Measurements from ENCODE around the gene TMEM235. TPM values are rescaled to one million over a fixed set of nuclear protein-coding genes. Genes with fewer than 3 reads are reported as not detected.

The TMEM235 gene
- total RNA-seq, 1 donor from 2014 or later: not detected

DNA sequence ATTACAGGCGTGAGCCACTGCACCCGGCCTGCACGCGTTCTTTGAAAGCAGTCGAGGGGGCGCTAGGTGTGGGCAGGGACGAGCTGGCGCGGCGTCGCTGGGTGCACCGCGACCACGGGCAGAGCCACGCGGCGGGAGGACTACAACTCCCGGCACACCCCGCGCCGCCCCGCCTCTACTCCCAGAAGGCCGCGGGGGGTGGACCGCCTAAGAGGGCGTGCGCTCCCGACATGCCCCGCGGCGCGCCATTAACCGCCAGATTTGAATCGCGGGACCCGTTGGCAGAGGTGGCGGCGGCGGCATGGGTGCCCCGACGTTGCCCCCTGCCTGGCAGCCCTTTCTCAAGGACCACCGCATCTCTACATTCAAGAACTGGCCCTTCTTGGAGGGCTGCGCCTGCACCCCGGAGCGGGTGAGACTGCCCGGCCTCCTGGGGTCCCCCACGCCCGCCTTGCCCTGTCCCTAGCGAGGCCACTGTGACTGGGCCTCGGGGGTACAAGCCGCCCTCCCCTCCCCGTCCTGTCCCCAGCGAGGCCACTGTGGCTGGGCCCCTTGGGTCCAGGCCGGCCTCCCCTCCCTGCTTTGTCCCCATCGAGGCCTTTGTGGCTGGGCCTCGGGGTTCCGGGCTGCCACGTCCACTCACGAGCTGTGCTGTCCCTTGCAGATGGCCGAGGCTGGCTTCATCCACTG is 17.3 kb upstream of the TMEM235 start, which contains the start of gene BIRC5:
TSS of gene BIRC5 (plus strand) at position 238 of the 690 bp plus-strand sequence. CDS start at position 302, 64 bp downstream.
- intact Hi-C loops (cut with DNase I): loop anchor here (1.0 kb wide), 1 partner anchor 40 kb away; no protein-coding TSS in a partner anchor
- peak; percentile 94 for DNase-seq (ENCODE audit: low spot score)

DNA sequence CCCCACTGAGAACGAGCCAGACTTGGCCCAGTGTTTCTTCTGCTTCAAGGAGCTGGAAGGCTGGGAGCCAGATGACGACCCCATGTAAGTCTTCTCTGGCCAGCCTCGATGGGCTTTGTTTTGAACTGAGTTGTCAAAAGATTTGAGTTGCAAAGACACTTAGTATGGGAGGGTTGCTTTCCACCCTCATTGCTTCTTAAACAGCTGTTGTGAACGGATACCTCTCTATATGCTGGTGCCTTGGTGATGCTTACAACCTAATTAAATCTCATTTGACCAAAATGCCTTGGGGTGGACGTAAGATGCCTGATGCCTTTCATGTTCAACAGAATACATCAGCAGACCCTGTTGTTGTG is 16.7 kb upstream of the TMEM235 start:
- intact Hi-C loops (cut with DNase I): loop anchor here (1.0 kb wide), 1 partner anchor 40 kb away; no protein-coding TSS in a partner anchor
- DNase-seq (ENCODE audit: low spot score): no peak

- intact Hi-C loops (cut with DNase I): no loop called here
- DNase-seq (ENCODE audit: low spot score): no peak
Observed at GRCh38 chr17:78219396-78220150, 11.9 kb upstream of the TMEM235 start.

DNA sequence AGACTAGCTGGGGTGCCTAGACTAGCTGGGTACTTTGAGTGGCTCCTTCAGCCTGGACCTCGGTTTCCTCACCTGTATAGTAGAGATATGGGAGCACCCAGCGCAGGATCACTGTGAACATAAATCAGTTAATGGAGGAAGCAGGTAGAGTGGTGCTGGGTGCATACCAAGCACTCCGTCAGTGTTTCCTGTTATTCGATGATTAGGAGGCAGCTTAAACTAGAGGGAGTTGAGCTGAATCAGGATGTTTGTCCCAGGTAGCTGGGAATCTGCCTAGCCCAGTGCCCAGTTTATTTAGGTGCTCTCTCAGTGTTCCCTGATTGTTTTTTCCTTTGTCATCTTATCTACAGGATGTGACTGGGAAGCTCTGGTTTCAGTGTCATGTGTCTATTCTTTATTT is 8.4 kb upstream of the TMEM235 start:
- no peak for DNase-seq (ENCODE audit: low spot score)
- intact Hi-C loops (cut with DNase I): no loop called here

DNA sequence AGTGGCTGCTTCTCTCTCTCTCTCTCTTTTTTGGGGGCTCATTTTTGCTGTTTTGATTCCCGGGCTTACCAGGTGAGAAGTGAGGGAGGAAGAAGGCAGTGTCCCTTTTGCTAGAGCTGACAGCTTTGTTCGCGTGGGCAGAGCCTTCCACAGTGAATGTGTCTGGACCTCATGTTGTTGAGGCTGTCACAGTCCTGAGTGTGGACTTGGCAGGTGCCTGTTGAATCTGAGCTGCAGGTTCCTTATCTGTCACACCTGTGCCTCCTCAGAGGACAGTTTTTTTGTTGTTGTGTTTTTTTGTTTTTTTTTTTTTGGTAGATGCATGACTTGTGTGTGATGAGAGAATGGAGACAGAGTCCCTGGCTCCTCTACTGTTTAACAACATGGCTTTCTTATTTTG is 7.7 kb upstream of the TMEM235 start:
- intact Hi-C loops (cut with DNase I): no loop called here
- DNase-seq (ENCODE audit: low spot score): no peak

GRCh38 chr17:78224231-78225087 is 7.0 kb upstream of the TMEM235 start:
- intact Hi-C loops (cut with DNase I): no loop called here
- no peak for DNase-seq (ENCODE audit: low spot score)

GRCh38 chr17:78225088-78225865 is 6.2 kb upstream of the TMEM235 start:
- no peak for DNase-seq (ENCODE audit: low spot score)
- intact Hi-C loops (cut with DNase I): no loop called here

DNA sequence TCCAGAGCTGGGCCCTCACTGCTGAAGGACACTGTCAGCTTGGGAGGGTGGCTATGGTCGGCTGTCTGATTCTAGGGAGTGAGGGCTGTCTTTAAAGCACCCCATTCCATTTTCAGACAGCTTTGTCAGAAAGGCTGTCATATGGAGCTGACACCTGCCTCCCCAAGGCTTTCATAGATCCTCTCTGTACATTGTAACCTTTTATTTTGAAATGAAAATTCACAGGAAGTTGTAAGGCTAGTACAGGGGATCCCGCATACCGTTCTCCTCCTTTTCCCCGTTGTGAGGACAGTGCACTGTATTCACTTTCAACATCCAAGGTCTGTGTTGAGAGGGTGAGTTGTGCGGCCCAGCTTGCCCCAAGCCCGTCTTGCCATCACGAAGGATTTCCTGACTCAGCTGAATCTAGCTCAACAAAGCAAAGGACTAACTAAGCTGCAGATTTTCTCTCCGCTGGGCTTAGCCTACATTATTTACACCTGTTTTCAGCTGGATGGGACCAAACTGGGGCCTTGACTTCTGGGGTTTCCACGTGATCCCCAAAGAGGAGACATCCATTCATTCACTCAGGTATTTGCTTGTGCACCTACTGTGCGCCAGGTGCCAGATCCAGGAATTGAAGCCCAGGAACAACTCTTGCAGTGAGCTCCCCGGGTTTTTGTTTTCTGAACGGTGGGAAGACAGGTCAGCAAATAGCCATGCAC is 5.2 kb upstream of the TMEM235 start:
- no peak for DNase-seq (ENCODE audit: low spot score)

DNA sequence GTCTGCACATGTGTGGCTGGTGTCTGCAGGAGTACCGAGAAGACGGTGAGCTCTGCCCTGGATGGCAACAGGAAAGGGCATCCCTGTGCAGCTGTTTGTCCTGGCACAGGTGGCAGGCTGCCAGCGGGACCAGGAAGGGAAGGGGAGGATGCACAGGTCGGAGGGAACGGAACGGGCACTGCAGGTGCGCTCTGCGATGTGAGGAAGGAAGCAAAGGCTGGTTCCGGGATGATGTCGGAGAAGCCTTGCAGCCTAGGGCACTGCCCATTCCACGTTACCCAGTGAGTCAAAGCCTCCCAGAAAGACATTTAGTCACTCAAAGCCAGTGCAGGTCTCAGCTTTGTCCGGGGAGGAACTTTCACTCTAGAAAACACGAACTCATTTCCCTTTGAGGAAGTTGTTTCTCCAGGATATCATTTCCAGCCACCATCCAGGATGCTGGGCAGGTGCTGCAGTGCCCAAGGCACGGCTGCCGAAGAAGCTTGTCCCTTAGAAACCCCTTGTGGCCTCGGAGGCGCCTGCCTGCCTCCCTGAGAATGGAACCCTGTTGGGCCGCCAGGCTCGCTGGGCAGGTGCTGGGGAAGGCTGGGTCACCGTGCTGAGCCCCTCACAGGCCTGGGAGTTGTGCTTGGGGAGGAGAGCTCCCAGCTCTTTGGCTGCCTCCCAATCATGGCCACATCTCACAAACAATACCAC is 4.5 kb upstream of the TMEM235 start:
- intact Hi-C loops (cut with DNase I): no loop called here
- DNase-seq (ENCODE audit: low spot score): no peak

More for the DNA sequence above, 5.2 kb upstream of the TMEM235 start:
- intact Hi-C loops (cut with DNase I): no loop called here

DNA sequence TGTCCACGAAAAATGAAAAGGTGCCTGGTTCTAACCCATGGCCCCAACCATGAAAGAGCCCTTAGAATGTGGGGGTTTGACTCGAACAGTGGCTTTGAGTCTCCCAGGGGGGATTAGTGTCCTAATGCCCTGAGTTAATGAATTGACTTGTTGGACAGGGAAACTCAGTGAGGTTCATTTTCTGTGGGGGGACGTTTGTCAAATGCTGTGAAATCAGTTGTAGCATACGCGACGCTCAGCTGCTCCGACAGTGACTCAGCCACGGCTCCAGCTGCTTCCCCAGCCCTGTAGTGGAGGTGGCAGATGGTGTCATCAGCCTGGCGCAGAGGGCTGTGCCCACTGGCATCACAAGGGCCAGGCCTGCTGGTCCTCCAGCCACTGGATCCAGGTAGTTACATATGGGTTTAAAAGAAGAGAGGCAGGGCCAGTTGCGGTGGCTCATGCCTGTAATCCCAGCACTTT is 3.9 kb upstream of the TMEM235 start:
- intact Hi-C loops (cut with DNase I): no loop called here
- no peak for DNase-seq (ENCODE audit: low spot score)

GRCh38 chr17:78228176-78228575 is 3.3 kb upstream of the TMEM235 start:
- intact Hi-C loops (cut with DNase I): no loop called here
- no peak for DNase-seq (ENCODE audit: low spot score)

- no peak for DNase-seq (ENCODE audit: low spot score)
- intact Hi-C loops (cut with DNase I): no loop called here
Observed at GRCh38 chr17:78230252-78230962, 1.0 kb upstream of the TMEM235 start.

DNA sequence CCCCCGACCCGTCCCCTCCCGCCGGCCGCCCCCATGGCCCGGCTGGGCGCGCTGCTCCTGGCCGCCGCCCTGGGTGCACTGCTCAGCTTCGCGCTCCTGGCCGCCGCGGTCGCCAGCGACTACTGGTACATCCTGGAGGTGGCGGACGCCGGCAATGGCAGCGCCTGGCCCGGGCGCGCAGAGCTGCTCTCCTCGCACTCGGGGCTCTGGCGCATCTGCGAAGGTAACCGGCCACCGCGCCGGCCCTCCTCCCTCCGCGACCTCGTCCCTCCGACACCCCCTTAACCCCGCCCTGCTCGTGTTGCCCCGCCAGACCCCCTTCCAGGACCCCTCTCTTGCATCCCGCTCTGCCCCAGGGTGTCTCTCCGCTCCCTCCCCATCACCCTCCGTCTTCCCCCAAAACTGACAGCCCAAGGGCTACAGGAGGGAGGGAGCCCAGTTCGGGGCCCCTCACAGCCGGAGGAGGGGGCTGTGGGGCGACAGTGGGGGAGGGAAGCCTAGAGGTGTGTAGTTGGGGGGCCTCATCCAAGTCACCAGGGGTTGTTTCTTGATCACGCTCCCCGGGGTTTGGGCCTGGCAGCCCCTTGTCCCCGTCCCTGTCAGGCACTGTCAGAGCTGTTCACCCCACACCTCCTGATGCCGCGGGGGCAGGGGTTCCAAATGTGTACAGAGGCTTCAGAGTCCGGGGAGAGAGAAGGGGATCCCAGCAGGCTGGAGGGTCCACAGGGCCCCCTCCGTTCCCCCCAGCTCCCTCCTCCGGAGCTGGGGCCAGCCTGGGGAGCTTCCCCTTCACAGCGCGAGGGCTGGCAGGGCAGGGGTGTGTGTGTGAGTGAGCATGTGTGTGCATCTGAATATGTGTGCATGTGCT is 794 bp downstream of the TMEM235 start:
- intact Hi-C loops (cut with DNase I): no loop called here

GRCh38 chr17:78232859-78233173 is 1.4 kb downstream of the TMEM235 start:
- intact Hi-C loops (cut with DNase I): no loop called here
- DNase-seq (ENCODE audit: low spot score): no peak

More for the DNA sequence above, 794 bp downstream of the TMEM235 start:
- DNase-seq (ENCODE audit: low spot score): no peak

GRCh38 chr17:78233678-78234077 is 2.2 kb downstream of the TMEM235 start:
- DNase-seq (ENCODE audit: low spot score): no peak
- intact Hi-C loops (cut with DNase I): no loop called here

DNA sequence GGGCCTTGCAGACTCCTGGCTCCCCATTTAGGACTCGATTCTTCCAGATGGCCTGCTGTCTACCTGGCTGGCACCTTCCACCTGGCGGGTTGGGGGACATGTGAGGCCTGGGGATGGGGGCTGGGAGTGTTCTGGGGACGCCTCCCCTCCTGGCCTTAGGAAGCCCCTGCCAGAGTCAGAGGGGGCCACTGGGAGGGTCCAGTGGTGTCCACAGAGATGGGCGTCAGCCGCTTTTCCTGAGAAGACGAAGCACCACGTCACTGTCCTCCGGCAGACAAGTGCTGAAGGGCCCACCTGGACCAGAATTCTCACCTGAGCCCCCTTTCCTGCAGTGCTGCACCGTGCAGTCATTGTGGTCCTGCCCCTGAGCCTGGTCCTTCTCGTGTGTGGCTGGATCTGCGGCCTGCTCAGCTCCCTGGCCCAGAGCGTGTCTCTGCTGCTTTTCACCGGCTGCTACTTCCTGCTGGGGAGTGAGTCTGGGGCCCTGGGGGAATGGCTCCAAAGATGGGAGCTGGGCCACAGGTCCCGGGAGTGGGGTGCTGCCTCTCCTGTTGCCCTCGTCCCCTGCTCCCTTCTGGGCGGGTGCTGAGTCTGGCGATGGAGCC is 2.9 kb downstream of the TMEM235 start:
- intact Hi-C loops (cut with DNase I): no loop called here
- no peak for DNase-seq (ENCODE audit: low spot score)
